Lower leg skin (tissue), 4 donors: ENCODE results near the gene ORAI3. TPM values are rescaled to one million over a fixed set of nuclear protein-coding genes. Genes with fewer than 3 reads are reported as not detected.

ENCODE experiments used
- DNase-seq, 2 donors: peaks; one replicate each; pipeline ENCODE4 v3.0.0-alpha.2; 2019; ENCODE audit warnings: low spot score in 2 of 2
- H3K4me3 ChIP-seq: fragments of 200-600 bp; sonication (generic); 2 replicates; pipeline ENCODE4 v1.5.1; 2017; ENCODE audit warnings: mild to moderate bottlenecking, low read depth; ENCODE audit not compliant: poor library complexity, severe bottlenecking
- POLR2A ChIP-seq, 2 donors: fragments of 450-650 bp; IDR thresholded peaks; one replicate each; pipeline ENCODE4 v1.6.1; 2016 to 2017; ENCODE audit warnings: antibody characterized with exemption in 2 of 2, mild to moderate bottlenecking in 1 of 2, moderate library complexity in 1 of 2
- WGBS, 2 donors: methylation state at CpG; one replicate each; pipeline ENCODE4 v1.1.5; 2018; 5-methylcytosine and 5-hydroxymethylcytosine counted together
- intact Hi-C: fragments of 100-400 bp; cut with DNase I; formaldehyde crosslinking; loops from one replicate; pipeline ENCODE4 v1.15.0; 2023; ENCODE audit warnings: low total_unique reads
- total RNA-seq, 4 donors: library from RNA; depleted of rRNA; stranded (reverse); fragments of >200 nt; gene quantifications; one replicate each; pipeline ENCODE4 v1.1.0, GENCODE V29; 2016
- TF ChIP-seq, protein P1 (sequence below), 3 donors: fragments of 450-650 bp; IDR thresholded peaks; one replicate each; pipeline ENCODE4 v1.5.1; 2016; ENCODE audit warnings: antibody characterized with exemption in 3 of 3, mild to moderate bottlenecking in 3 of 3, moderate library complexity in 2 of 3

ORAI3 gene
- total RNA-seq, 4 donors from 2014 or later, result 22.9 to 37.7 (median 34.6) TPM

GRCh38 chr16:30914830-30915229 is 34.0 kb upstream of the ORAI3 start:
- TF ChIP-seq POLR2A (IDR thresholded peaks at IDR 0.05), result no peak
- TF ChIP-seq, protein P1, sequence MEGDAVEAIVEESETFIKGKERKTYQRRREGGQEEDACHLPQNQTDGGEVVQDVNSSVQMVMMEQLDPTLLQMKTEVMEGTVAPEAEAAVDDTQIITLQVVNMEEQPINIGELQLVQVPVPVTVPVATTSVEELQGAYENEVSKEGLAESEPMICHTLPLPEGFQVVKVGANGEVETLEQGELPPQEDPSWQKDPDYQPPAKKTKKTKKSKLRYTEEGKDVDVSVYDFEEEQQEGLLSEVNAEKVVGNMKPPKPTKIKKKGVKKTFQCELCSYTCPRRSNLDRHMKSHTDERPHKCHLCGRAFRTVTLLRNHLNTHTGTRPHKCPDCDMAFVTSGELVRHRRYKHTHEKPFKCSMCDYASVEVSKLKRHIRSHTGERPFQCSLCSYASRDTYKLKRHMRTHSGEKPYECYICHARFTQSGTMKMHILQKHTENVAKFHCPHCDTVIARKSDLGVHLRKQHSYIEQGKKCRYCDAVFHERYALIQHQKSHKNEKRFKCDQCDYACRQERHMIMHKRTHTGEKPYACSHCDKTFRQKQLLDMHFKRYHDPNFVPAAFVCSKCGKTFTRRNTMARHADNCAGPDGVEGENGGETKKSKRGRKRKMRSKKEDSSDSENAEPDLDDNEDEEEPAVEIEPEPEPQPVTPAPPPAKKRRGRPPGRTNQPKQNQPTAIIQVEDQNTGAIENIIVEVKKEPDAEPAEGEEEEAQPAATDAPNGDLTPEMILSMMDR (IDR thresholded peaks at IDR 0.05), result no peak
- DNase-seq, result no peak
- intact Hi-C loops, result no loop called here
- H3K4me3 ChIP-seq, result no peak overlapping the region
- WGBS, 2 donors, result 68 to 81% methylated on average over 3 of the region's 3 CpGs

DNA sequence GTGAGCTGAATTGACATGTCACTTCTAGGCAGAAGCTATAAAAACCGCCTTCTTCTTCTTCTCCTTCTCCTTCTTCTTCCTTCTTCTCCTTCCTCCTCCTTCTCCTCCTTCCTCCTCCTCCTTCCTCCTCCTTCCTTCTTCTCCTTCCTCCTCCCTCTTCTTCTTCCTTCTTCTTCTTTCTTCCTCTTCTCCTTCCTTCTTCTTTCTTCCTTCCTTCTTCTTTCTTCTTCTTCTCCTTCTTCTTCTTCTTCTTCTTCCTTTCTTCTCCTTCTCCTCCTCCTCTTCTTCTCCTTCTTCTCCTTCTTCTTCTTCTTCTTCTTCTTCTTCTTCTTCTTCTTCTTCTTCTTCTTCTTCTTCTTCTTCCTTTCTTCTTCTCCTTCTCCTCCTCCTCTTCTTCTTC is 30.3 kb upstream of the ORAI3 start:
- H3K4me3 ChIP-seq, result no peak overlapping the region
- TF ChIP-seq, protein P1 (IDR thresholded peaks at IDR 0.05), result no peak
- no peak for TF ChIP-seq POLR2A (IDR thresholded peaks at IDR 0.05)
- 91 to 92% methylated on average over 1 of the region's 1 CpG for WGBS, 2 donors
- DNase-seq, result no peak
- intact Hi-C loops, result no loop called here

DNA sequence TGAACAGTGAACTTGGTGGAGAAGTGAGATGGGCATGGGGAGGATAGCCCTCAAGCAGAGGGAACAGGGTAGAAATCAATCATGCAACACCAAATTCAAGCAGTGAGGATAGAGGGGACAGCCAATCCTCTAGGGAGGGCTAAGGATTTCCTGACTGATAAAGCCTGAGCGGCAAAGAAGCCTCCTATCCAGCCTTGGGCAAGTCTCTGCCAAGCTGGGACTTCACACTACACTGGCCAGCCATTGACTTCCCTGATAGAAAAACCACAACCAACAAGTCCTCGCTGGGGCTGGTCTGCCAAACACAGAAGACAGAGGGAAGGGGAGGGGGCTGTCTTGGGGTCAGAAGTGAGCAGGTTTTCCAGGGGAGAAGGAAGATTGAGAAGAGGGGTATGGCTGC is 28.0 kb upstream of the ORAI3 start:
- no peak for TF ChIP-seq POLR2A (IDR thresholded peaks at IDR 0.05)
- TF ChIP-seq, protein P1 (IDR thresholded peaks at IDR 0.05), result no peak
- intact Hi-C loops, result loop anchor here (1.0 kb wide), 1 partner anchor 76 kb away; no protein-coding TSS in a partner anchor
- WGBS, 2 donors, result 75 to 77% methylated on average over 2 of the region's 2 CpGs

GRCh38 chr16:30921459-30921747 is 27.5 kb upstream of the ORAI3 start:
- TF ChIP-seq POLR2A (IDR thresholded peaks at IDR 0.05), result no peak
- TF ChIP-seq, protein P1 (IDR thresholded peaks at IDR 0.05), result no peak
- no peak overlapping the region for H3K4me3 ChIP-seq
- no peak for DNase-seq
- 22 to 24% methylated on average over 6 of the region's 6 CpGs for WGBS, 2 donors
- intact Hi-C loops, result no loop called here

More for the DNA sequence above, 28.0 kb upstream of the ORAI3 start:
- no peak overlapping the region for H3K4me3 ChIP-seq
- no peak for DNase-seq

DNA sequence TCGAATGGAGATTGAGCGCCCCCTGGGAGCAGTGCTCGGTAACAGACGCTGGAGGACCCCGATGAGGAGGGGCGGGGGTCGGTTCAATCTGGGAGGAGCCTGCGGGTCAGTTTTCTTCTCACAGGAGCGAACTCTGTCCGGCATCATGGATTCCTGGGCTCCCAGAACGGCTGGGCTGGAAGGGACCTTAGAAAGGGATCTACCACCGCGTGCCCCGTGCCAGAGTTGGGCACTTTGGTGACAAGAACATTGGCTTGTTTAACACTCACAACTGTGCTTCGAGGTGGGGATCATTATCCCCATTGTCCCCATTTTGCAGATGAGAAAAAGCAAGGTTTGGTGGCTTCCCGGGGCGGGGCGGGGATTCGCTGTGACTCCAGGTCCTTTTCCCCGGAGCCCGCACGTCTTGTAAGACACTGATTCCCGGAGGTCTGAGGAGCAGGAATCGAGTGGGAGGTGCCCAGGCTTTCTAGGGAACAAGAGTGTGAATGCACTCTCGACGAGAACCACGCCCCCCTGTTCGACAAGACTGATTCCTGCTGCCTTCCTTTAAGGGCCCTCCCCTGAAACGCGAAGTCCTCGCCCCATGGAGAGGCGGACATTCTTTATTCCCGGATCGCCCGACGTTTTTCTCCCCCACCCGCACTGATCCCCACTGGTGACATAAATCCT is 27.0 kb upstream of the ORAI3 start:
- peak overlapping the region; percentile 7 for H3K4me3 ChIP-seq
- no peak for TF ChIP-seq POLR2A (IDR thresholded peaks at IDR 0.05)
- TF ChIP-seq, protein P1 (IDR thresholded peaks at IDR 0.05), result peak in 1 of 3 donors; percentile 92
- 0 to 1% methylated on average over 29 to 32 of the region's 37 CpGs for WGBS, 2 donors
- peak; percentile 90 to 98 for DNase-seq
- intact Hi-C loops, result no loop called here

GRCh38 chr16:30922420-30922959 is 26.4 kb upstream of the ORAI3 start:
- intact Hi-C loops, result no loop called here
- 0 to 1% methylated on average over 38 to 42 of the region's 42 CpGs for WGBS, 2 donors
- peak; percentile 100 for DNase-seq
- TF ChIP-seq, protein P1 (IDR thresholded peaks at IDR 0.05), result no peak
- TF ChIP-seq POLR2A (IDR thresholded peaks at IDR 0.05), result no peak
- peak overlapping the region; percentile 24 for H3K4me3 ChIP-seq
